NAMALWA (cell line): ENCODE data around the gene DPH7.
"Not testable (repeated sequence)": the region's sequence is repeated elsewhere in the genome, so short reads cannot be mapped to it uniquely, and the experiment has no call there.

Experiments
- DNase-seq: peaks from one replicate; pipeline ENCODE4 v3.0.0-alpha.2; 2015; ENCODE audit warnings: low spot score

The DPH7 gene

GRCh38 chr9:137580209-137580953 lies 1.7 kb upstream of the DPH7 start:
- peak; percentile 40 for DNase-seq

GRCh38 chr9:137579259-137579604 lies 507 bp upstream of the DPH7 start:
- no peak for DNase-seq

- DNase-seq: peak; percentile 37
These were observed 2.9 kb downstream of the DPH7 start for GRCh38 chr9:137575716-137576411.

GRCh38 chr9:137575364-137575715 lies 3.4 kb downstream of the DPH7 start:
- no peak for DNase-seq

- no peak for DNase-seq
These were observed 4.5 kb downstream of the DPH7 start for GRCh38 chr9:137574192-137574591.

GRCh38 chr9:137570566-137570965 lies 8.2 kb downstream of the DPH7 start:
- DNase-seq: no peak

- DNase-seq: no peak
These were observed 9.0 kb downstream of the DPH7 start for GRCh38 chr9:137569609-137570203.

GRCh38 chr9:137568445-137568844 lies 10.3 kb downstream of the DPH7 start:
- not testable (repeated sequence) for DNase-seq

GRCh38 chr9:137564817-137565411 lies 13.8 kb downstream of the DPH7 start:
- no peak for DNase-seq

- DNase-seq: no peak
These were observed 14.6 kb downstream of the DPH7 start for GRCh38 chr9:137564134-137564533.

GRCh38 chr9:137558127-137558526 lies 20.6 kb downstream of the DPH7 start:
- no peak for DNase-seq

GRCh38 chr9:137556069-137556838 lies 22.5 kb downstream of the DPH7 start:
- DNase-seq: no peak

GRCh38 chr9:137555179-137555578 lies 23.5 kb downstream of the DPH7 start:
- no peak for DNase-seq

- no peak for DNase-seq
These were observed 24.4 kb downstream of the DPH7 start for GRCh38 chr9:137554349-137554748.

- not testable (repeated sequence) for DNase-seq
These were observed 25.1 kb downstream of the DPH7 start for GRCh38 chr9:137553654-137554053.

GRCh38 chr9:137552022-137552768 lies 26.5 kb downstream of the DPH7 start:
- peak; percentile 42 for DNase-seq

GRCh38 chr9:137551264-137552021 lies 27.3 kb downstream of the DPH7 start, which contains the start of gene MRPL41:
MRPL41 (plus strand) TSS chr9:137551879; CDS start chr9:137552082, 203 bp downstream.
- peak; percentile 96 for DNase-seq

GRCh38 chr9:137550958-137551263 lies 27.8 kb downstream of the DPH7 start:
- not testable (repeated sequence) for DNase-seq

- peak; percentile 90 for DNase-seq
These were observed 28.5 kb downstream of the DPH7 start, which contains the start of gene PNPLA7 for GRCh38 chr9:137550231-137550621. PNPLA7 (minus strand) TSS chr9:137550402; CDS start chr9:137550197, 205 bp downstream.

- no peak for DNase-seq
These were observed 30.8 kb downstream of the DPH7 start for GRCh38 chr9:137547687-137548543.
